SK-N-SH treated with all-trans-retinoic acid at 6 μM for 48 hours (cell line): ENCODE data around the gene ITPRIPL1.
A peak's percentile ranks its signal among the peaks of the same experiment; 100 is the strongest.

Experiments used
- ATAC-seq: fragments of 200-7000 bp; cut with Tn5 transposase; 3 replicates; pipeline ENCODE4 v1.9.1; 2020; ENCODE audit warnings: mild to moderate bottlenecking, moderate library complexity
- ARNTL ChIP-seq: fragments of 450-650 bp; formaldehyde crosslinking; IDR thresholded peaks from 2 replicates; pipeline ENCODE4 v1.5.0; 2020; ENCODE audit warnings: low read depth, mild to moderate bottlenecking, moderate library complexity, borderline replicate concordance
- BACH2 ChIP-seq: fragments of 250-450 bp; sonication (Bioruptor Pico); IDR thresholded peaks from 2 replicates; pipeline ENCODE4 v1.9.0; 2021; ENCODE audit warnings: mild to moderate bottlenecking, borderline replicate concordance
- CREB5 ChIP-seq: fragments of 250-450 bp; sonication (Bioruptor Pico); IDR thresholded peaks from 2 replicates; pipeline ENCODE4 v1.5.1; 2020; ENCODE audit warnings: low read depth, mild to moderate bottlenecking, moderate library complexity
- CSDC2 ChIP-seq: fragments of 250-450 bp; sonication (Bioruptor Pico); IDR thresholded peaks from 2 replicates; pipeline ENCODE4 v1.5.0; 2020; ENCODE audit warnings: mild to moderate bottlenecking, moderate library complexity
- CSRNP3 ChIP-seq: fragments of 250-450 bp; sonication (Bioruptor Pico); IDR thresholded peaks from 2 replicates; pipeline ENCODE4 v1.5.1; 2021; ENCODE audit warnings: mild to moderate bottlenecking, moderate library complexity
- ESRRG ChIP-seq: fragments of 250-450 bp; sonication (Bioruptor Pico); IDR thresholded peaks from 2 replicates; pipeline ENCODE4 v1.6.1; 2021; ENCODE audit warnings: mild to moderate bottlenecking
- GLIS3 ChIP-seq: fragments of 250-450 bp; sonication (Bioruptor Pico); IDR thresholded peaks from 2 replicates; pipeline ENCODE4 v1.5.0; 2020; ENCODE audit warnings: mild to moderate bottlenecking, moderate library complexity
- ISL1 ChIP-seq: fragments of 250-450 bp; sonication (Bioruptor Pico); IDR thresholded peaks from 2 replicates; pipeline ENCODE4 v2.1.2; 2022; ENCODE audit warnings: mild to moderate bottlenecking, moderate library complexity
- OSR1 ChIP-seq: fragments of 250-450 bp; sonication (Bioruptor Pico); IDR thresholded peaks from 2 replicates; pipeline ENCODE4 v1.8.0; 2022; ENCODE audit warnings: moderate library complexity, mild to moderate bottlenecking, inconsistent platforms
- PATZ1 ChIP-seq: fragments of 250-450 bp; sonication (Bioruptor Pico); IDR thresholded peaks from 2 replicates; pipeline ENCODE4 v1.8.0; 2020; ENCODE audit warnings: mild to moderate bottlenecking, moderate library complexity, borderline replicate concordance
- POU6F1 ChIP-seq: fragments of 250-450 bp; sonication (Bioruptor Pico); IDR thresholded peaks from 2 replicates; pipeline ENCODE4 v1.8.0; 2021; ENCODE audit warnings: low read depth, mild to moderate bottlenecking, moderate library complexity, borderline replicate concordance
- PPARA ChIP-seq: fragments of 250-450 bp; sonication (Bioruptor Pico); IDR thresholded peaks from 2 replicates; pipeline ENCODE4 v1.5.0; 2020; ENCODE audit warnings: mild to moderate bottlenecking, borderline replicate concordance
- RARB ChIP-seq: fragments of 250-450 bp; sonication (Bioruptor Pico); IDR thresholded peaks from 2 replicates; pipeline ENCODE4 v1.8.0; 2021; ENCODE audit warnings: mild to moderate bottlenecking, moderate library complexity
- SNAI2 ChIP-seq: fragments of 250-450 bp; sonication (Bioruptor Pico); IDR thresholded peaks from 2 replicates; pipeline ENCODE4 v1.5.0; 2020; ENCODE audit warnings: mild to moderate bottlenecking, moderate library complexity
- TCF4 ChIP-seq: fragments of 250-450 bp; sonication (Bioruptor Pico); IDR thresholded peaks from 2 replicates; pipeline ENCODE4 v1.8.0; 2021; ENCODE audit warnings: mild to moderate bottlenecking, moderate library complexity, borderline replicate concordance
- TOX ChIP-seq: fragments of 250-450 bp; sonication (Bioruptor Pico); IDR thresholded peaks from 2 replicates; pipeline ENCODE4 v1.8.0; 2021; ENCODE audit warnings: mild to moderate bottlenecking, moderate library complexity, borderline replicate concordance
- TSHZ2 ChIP-seq: fragments of 250-450 bp; sonication (Bioruptor Pico); IDR thresholded peaks from 2 replicates; pipeline ENCODE4 v1.5.0; 2020; ENCODE audit warnings: mild to moderate bottlenecking, moderate library complexity
- ZC3H10 ChIP-seq: fragments of 250-450 bp; sonication (Bioruptor Pico); IDR thresholded peaks from 2 replicates; pipeline ENCODE4 v1.5.1; 2021; ENCODE audit warnings: mild to moderate bottlenecking, moderate library complexity
- ZFP3 ChIP-seq: fragments of 250-450 bp; sonication (Bioruptor Pico); IDR thresholded peaks from 2 replicates; pipeline ENCODE4 v1.5.0; 2020; ENCODE audit warnings: mild to moderate bottlenecking, moderate library complexity
- ZFP30 ChIP-seq: fragments of 450-650 bp; formaldehyde crosslinking; IDR thresholded peaks from 2 replicates; pipeline ENCODE4 v1.5.0; 2022; ENCODE audit warnings: mild to moderate bottlenecking, moderate library complexity
- ZNF565 ChIP-seq: fragments of 450-650 bp; formaldehyde crosslinking; conservative IDR thresholded peaks from 2 replicates; pipeline ENCODE4 v1.5.0; 2020; ENCODE audit warnings: low read depth, mild to moderate bottlenecking, moderate library complexity
- ZNF70 ChIP-seq: fragments of 450-650 bp; formaldehyde crosslinking; IDR thresholded peaks from 2 replicates; pipeline ENCODE4 v1.5.0; 2020; ENCODE audit warnings: mild to moderate bottlenecking, moderate library complexity
- ZNF8 ChIP-seq: fragments of 450-650 bp; formaldehyde crosslinking; IDR thresholded peaks from 2 replicates; pipeline ENCODE4 v1.5.0; 2020; ENCODE audit warnings: mild to moderate bottlenecking, moderate library complexity

ITPRIPL1 gene

GRCh38 chr2:96304606-96305005 lies 20.5 kb upstream of the ITPRIPL1 start:
- TF ChIP-seq ESRRG (CRISPR knock-in tag), result no peak
- no peak for TF ChIP-seq CREB5 (CRISPR knock-in tag)
- no peak for ATAC-seq

- no peak for TF ChIP-seq TOX (CRISPR knock-in tag)
- no peak for TF ChIP-seq PPARA (CRISPR knock-in tag)
- TF ChIP-seq BACH2 (CRISPR knock-in tag), result no peak
- TF ChIP-seq ZNF565, result 0 out of 2 replicates have a peak, but pooled peaks have one; percentile 53
- TF ChIP-seq ZC3H10, result no peak
- TF ChIP-seq RARB (CRISPR knock-in tag), result no peak
- peak; percentile 99 for ATAC-seq
Observed at GRCh38 chr2:96305091-96305978, 19.8 kb upstream of the ITPRIPL1 start, which contains the start of gene SNRNP200. TSS of gene SNRNP200 (minus strand) at chr2:96305546. CDS start at chr2:96305437, 109 bp downstream.

GRCh38 chr2:96305979-96306308 lies 19.2 kb upstream of the ITPRIPL1 start:
- TF ChIP-seq ZNF565 (no peak), CSDC2 (CRISPR knock-in tag) (no peak), SNAI2 (CRISPR knock-in tag) (no peak), ZFP30 (no peak), TSHZ2 (CRISPR knock-in tag) (no peak), PPARA (CRISPR knock-in tag) (no peak), ISL1 (CRISPR knock-in tag) (no peak), ZFP3 (no peak), ZNF8 (CRISPR knock-in tag) (no peak), OSR1 (CRISPR knock-in tag) (no peak), PATZ1 (CRISPR knock-in tag) (no peak), ZNF70 (CRISPR knock-in tag) (no peak), ESRRG (CRISPR knock-in tag) (no peak), TCF4 (no peak), RARB (CRISPR knock-in tag) (no peak), GLIS3 (CRISPR knock-in tag) (no peak), ZC3H10 (no peak), CSRNP3 (CRISPR knock-in tag) (no peak), TOX (CRISPR knock-in tag) (no peak)
- TF ChIP-seq, all 23 proteins: peak for 0
- ATAC-seq, result peak; percentile 22

- peak; percentile 3; the same call in 2 of the 3 replicates for ATAC-seq
- TF ChIP-seq SNAI2 (CRISPR knock-in tag) (no peak), ARNTL (CRISPR knock-in tag) (no peak), TSHZ2 (CRISPR knock-in tag) (no peak), ISL1 (CRISPR knock-in tag) (no peak), POU6F1 (no peak)
Observed at GRCh38 chr2:96306370-96306769, 18.7 kb upstream of the ITPRIPL1 start.
